Right forelimb (tissue), 1 donor: Measurements from ENCODE around the gene NOX4.
"Not testable (repeated sequence)": the region's sequence is repeated elsewhere in the genome, so short reads cannot be mapped to it uniquely, and the experiment has no call there.

Experiments used
- DNase-seq: peaks from one replicate; pipeline ENCODE4 v3.0.0-alpha.2; 2018

Gene NOX4

DNA sequence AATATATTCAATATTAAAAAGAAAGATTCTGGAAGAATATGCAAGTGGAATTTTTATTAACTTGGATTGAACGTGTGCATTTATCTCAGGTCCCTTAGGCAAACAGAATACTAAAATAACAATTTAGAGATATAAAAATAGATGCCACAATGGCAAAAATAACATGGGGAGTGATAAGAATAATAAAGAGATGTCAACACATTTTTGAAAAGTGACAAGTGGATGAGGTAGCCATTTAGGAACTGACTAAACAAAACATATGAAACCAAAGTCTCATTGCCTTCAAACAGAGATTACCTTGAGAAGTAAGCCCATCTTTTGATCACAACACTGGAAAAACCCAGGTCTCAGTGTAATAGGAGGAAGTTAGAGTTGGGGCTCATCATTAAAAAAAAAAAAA lies 112.2 kb downstream of the NOX4 start:
- not testable (repeated sequence) for DNase-seq

DNA sequence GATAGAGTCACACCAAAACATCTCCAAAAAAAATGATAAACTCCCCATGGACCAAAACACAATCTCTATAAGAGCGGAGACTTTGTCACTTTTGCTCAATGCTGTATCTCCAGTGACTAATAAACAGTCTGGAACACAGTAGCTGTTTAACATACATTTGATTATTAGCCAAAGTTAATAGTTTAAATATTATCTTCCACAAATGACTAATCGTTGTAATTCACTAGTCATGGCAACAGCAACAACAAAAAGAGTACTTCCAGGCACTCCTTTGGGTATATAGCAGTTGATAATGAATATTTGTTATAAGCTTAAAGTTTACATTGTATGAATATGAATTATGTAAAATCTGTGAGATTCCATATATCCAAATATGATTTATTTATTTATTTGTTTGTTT lies 121.8 kb downstream of the NOX4 start:
- not testable (repeated sequence) for DNase-seq

DNA sequence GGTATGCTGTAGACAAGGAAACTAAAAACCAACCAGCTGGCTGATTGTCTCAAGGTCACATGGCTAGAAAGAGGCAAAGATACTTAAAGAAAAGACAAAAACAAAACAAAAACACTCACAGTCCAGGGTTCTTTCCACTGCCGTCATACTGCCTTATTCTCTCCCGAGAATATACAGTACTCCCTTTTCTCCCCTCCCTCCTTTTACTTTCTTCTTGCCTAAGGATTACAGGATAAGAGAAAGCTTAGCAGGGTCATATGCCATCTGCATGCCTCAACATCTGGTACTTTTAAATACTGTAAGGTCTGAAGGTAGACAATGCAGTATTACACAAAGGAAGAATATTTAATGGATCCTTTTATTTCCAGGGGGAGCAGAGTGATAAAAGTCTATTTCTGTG lies 126.3 kb downstream of the NOX4 start:
- not testable (repeated sequence) for DNase-seq

DNA sequence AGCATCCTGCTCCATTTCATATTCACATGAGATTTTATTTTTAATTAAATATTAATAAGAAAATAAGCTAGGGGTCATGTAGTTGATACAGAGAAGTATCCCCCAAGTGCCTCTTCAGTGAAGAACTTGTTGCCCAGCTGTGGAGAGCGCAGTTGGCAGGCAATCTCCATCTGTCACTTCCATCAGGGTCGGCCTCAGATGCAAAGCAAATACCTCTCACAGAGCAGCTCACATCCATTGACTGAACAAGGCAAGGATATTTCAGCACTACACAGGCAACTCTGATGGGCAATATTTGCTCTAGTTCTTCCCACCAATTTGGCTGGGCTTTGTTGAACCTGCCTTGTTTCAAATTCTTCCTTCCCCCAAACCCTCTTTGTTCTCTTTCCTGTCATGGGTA lies 129.4 kb downstream of the NOX4 start:
- DNase-seq, result no peak

DNA sequence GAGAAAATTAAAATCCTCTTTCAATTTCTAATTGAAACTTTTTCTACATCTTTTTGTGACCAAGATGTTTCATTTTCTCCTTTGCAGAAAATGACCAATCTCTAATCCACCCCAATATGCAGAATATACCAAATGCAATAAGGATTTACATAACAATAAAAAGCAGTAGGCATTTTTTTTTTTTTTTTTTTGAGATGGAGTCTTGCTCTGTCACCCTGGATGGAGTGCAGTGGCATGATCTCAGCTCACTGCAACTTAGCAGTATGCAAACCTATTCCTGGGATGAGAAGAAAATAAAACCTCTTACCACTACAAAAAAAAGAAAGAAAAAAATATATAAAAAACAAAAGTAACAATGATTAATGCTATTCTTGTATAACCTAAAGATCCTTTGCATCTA lies 132.0 kb downstream of the NOX4 start:
- DNase-seq, result not testable (repeated sequence)

DNA sequence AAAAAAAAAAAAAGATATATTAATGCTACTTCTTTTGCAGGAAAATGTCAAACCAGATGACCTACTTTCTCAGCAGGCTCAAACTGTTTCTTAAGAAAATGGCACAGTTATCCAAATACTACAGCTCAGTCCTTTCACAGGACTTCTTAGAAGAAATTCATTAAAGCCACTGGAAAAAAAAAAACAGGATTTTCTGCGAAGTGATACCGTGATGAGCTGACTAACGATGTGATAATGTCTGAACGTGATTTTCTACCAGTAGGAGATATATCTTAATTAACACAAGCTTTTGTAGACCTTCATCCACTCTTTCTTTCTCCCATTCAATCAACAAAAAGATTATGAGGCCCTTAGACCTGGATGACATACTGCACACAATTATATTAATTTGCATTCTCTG lies 132.4 kb downstream of the NOX4 start:
- no peak for DNase-seq

DNA sequence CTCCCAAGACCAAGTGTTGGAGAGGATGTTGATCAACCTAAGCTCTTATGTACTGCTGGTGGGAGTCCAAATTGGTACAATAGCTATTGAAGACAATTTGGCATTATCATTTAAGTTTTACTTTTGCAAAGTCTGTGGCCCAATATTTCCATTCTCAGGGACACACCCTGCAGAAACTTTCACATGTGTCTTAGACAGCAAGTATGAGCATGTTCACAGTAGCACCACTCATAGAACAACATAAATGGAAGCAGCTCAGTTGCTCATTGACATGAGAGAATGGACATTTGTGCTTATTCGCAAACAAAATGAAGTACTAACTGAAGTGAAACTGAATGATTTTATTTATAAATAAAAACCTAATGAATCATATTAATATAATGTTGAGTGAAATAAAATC lies 135.5 kb downstream of the NOX4 start:
- DNase-seq, result no peak

DNA sequence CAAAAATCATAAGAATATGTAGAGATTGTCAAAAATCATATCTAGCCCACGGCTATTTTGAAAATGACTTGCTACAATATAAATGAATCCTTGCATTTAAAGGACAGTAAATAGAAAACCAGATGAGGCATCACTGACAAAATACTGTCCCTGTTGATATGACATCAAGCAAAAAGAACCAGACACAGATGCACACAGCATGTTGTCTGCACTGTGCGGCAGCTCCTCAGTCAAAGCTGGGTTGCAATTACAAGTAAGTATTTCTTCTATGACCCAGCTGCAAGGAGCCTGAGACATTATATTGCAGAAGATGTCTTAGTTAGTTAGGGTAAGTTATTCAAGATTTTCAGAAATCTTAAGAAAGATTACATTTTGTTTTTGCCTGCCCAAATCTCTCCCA lies 136.7 kb downstream of the NOX4 start:
- DNase-seq, result not testable (repeated sequence)

DNA sequence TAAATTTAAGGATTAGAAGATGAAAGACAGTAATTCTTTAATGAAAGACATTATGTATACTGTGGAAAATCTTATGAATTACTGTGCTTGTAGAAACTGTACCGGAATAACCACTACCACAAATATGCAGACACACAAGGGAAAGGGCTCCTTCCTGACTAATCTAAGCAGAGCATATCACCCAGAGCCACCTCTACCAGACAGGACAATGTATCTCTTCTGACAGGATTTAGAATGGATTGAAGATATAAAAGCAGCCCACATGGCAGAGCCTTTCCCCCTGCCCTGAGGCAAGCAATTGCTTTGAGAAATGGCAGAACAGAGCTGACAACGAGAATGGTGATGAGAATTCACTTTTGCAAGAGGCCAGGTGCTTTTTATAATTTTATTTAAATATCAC lies 144.1 kb downstream of the NOX4 start:
- DNase-seq, result no peak

DNA sequence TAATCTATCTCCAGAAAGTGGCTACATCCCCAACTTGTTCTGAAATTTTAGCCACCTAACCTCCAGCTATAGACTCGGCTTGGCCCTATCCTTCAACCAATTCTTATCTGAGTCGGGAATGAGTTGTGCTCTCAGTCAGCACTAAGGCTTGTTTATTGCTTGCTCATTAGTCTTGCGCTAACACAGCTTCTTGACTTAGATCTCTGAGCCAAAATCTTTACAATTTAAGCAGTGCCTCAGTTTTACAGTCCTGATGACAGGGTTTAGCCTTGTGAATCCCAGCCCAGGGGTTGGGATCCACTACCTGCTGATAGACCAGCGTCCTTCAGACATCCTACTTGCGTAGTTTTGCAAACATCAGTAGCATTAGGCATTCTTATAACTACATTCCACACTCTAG lies 144.6 kb downstream of the NOX4 start:
- no peak for DNase-seq

DNA sequence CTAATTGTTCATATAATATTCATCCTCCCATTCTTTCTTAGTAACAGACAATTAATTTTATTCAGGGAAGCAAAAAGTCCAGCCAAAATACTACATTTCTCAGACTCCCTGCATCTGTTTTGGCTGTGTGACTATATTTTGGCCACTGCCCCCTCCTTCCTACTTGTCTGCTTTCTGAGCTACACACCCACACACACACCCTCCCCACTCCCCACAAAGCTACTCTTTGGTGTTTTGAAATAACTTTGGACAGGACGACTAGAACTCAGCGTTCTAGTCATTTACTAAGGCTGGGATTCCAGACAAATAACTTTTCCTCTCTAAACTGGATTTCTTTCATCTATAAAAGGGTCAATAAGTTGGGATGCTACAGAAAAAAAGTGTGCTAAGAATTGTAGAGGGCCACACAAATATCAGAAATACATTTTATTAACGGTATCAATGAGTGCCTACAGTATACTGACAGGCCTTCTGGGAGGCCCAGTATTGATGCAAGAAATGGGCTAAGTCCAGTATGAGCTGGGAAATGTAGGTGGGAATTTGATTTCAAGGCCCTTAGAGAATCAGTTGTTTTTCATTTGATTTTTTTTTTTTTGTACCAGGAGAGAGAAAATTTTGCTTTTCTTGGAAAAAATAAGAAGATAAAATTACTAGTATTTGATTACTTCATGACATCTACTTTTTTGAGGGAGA lies 148.1 kb downstream of the NOX4 start:
- DNase-seq, result not testable (repeated sequence)

DNA sequence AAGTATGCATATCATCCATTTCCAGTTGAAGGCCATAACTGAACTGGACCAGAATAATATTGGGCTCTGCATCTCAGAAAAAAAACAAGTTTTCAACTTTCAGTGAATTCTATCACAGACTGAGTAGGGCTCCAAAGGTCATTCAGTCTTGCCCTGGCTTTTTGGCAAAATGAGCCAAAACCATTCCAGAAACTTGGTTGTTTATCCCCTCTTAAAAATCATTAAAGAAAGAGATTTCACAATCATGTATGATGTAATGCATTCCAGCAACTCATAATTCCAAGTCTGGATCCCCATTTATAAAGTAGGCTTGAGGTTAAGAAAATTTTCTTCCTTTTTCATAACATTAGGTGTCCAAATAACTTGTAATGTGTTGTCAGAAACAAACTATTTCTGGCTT lies 150.7 kb downstream of the NOX4 start:
- DNase-seq, result not testable (repeated sequence)

DNA sequence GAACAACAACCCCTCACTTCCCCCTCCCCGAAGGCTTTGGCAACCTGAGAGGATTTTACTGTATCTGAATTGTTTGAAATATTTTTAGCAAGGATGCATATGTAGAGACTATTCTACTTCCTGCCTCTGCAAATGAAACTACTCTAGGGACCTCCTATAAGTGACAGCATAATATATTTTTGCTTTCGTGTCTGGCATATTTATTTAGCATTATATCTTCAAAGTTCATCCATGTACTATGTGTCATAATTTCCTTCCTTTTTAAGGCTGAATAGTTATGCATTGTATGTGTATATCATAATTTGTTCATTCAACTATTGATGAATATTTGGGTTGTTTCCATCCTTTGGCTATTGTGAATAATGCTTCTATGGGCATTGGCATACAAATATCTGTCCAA lies 153.1 kb downstream of the NOX4 start:
- DNase-seq, result not testable (repeated sequence)

DNA sequence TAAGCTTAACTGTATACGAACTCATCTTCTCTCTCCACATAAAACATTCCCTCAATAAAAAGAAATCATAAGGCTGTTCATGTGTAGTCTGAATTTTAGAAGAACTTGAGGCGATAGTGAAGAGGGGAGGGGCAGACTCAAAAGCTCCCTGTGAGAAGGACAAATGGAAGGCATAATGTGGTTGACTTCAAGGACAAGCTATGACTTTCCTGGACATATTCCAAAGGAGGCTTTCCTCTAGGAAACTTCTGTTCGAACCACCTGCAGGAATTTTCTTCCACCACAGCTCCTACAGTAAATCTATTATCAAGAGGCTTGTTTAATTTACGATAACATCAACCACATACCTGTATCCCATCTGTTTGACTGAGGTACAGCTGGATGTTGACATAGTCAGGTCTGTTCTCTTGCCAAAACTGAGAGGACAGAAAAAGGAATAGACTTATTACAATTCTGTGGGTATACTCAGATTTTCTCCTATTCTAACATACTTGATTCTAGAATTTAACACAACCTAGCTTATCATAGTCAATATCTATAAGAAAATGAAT lies 154.0 kb downstream of the NOX4 start:
- DNase-seq, result not testable (repeated sequence)

DNA sequence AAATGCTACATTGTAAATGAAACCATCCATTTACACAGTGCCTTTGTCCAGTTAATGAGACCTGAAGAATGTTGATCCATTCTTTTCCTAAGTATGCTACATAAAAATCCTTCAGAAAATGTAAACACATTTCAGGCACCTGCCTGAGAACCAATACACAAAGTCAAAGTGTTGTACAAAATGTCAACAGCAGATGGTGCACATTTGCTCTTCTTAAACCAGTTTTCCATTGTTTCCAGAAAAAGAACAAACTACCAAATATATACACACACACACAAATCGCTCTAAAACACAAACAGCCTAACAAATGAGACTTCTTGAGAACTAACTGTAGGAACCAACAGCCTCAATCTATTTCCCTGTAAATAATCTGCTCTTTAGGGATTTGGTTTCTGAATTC lies 157.5 kb downstream of the NOX4 start:
- DNase-seq, result not testable (repeated sequence)

DNA sequence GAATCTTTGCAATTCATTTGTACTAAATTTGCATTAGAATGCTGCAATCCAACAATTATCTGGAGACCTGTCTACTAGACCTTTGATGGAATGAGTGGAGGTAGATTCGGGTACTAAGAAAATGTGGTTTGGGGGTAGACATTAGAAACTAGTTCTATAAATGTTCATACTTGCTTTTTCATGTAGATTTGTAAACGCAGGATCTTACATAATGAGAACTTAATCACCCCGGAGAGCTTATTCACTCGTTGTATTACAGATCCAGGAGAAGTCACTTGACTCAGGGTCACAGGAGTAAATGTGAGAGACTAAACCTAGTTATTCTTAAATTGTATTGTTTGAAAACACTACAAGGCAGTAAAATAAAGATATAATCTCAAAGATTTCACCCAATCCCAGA lies 159.2 kb downstream of the NOX4 start:
- DNase-seq, result not testable (repeated sequence)

DNA sequence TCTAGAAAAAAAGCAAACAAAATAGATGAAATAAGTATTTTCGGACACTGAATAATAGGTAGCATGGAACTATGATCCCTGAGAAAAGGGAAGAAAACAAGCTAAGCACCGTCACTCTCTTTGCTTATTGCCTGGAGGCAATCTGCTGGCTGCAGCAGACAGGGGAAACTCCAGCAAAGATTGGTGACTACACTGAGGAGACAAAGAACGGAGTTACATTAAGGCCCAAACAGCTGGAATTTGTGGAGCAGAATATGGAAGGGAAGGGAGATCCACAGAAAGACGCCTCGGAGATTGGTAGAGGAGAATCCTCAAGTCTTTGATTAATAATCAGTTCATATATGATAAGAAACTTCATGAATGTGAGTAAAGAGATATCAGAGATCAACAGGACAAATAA lies 163.3 kb downstream of the NOX4 start:
- DNase-seq, result no peak

DNA sequence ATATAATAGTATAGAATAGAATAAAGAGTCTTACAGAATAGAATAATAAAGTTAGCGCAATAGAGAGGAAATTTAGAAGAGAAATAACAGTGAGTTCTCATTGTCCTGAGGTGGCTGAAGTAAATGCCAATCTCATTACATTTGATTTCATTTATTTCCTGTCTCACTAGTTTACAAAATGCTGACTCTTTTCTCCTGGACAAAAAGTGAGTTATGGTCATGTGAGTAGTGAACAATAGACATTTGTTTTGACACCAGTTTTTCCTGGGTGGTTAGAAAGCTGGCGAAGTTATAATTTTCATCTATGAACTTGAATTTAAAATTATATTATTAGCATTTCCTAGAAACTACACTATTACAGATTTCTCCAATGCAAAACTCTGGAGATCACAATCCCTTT lies 169.8 kb downstream of the NOX4 start:
- no peak for DNase-seq

DNA sequence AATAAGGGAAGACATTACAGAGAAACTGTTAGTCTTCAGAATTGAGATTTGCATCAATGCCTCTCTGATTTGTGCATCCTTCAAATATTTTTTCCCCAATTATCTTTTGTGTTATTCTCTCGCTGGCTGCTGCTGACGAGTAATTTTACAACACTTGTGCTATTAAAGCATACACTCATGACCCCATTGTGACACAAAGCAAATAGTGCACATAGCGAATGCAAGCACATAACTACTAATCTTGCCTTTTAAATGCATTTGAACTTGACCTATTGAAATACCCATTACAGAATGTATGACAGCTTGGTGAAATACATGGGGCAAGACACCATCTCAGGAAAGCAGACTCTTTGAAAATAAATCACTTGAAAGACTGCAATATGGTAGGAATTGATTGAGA lies 180.6 kb downstream of the NOX4 start:
- not testable (repeated sequence) for DNase-seq

DNA sequence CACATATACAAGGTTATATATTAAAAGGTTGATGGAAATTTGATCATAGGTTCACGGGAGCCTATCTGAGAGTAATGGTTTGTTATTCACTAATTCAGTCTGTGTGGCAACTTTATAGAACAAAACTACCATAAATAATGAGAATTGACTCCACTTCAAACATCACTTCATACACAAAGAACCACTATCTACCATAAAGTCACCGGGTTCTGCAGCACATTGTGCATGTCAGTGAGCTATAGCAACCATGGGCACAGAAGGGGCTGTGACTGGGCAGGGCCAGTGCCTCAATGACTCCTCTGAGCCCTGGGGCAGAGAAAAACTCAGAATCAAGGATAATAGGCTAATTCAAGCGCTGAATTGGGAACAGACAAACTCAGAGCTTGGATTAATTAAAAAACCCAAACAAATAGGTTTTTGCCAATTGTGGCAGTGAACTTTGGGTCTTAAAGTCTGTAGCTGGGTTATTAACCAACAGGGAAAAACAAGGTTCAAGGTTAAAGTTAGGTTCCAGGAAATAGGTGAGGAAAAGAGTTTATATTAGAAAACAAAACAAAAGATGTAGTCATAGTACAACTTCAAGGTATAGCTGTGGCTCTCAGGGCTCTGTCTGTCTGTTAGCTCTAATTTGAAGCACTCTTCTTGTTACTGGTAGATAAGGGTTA lies 181.7 kb downstream of the NOX4 start:
- not testable (repeated sequence) for DNase-seq

DNA sequence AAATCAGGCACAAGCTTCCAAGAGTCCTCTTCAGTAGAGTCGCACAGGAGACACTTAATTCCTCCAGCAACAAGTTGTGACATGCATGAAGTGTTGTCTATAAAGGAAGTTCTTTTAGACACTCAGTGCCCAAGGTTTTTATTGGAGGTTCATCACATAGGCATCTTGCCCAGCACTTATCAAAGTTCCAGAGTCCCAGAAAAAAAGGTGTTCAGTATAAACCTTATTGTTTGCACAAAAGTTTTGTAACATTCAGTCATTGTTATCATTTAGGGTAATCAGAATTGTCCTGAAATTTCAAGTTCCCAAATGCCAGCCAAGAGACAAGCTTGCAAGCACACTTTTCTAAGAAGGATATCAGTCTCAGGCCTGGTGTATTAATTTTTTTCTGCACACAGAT lies 182.9 kb downstream of the NOX4 start:
- not testable (repeated sequence) for DNase-seq

DNA sequence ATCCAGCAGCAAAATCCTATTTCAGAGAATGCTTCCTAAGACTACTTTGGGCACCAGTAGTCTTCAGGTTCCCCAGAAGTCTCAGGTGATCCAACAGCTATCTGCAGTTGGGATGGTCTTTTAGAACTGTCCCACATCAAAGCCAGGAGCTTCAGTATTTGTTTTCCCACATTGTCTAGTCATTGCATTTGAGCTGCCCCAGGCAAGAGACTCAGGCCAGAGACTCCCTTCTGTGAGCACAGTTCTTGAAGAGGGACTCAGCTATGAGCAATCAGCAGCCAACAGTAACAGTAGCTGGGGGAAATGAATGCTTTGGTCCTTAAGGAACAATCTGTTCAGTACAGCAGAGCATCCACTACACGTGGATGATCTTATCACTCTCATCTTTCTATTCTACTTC lies 188.1 kb downstream of the NOX4 start:
- not testable (repeated sequence) for DNase-seq

DNA sequence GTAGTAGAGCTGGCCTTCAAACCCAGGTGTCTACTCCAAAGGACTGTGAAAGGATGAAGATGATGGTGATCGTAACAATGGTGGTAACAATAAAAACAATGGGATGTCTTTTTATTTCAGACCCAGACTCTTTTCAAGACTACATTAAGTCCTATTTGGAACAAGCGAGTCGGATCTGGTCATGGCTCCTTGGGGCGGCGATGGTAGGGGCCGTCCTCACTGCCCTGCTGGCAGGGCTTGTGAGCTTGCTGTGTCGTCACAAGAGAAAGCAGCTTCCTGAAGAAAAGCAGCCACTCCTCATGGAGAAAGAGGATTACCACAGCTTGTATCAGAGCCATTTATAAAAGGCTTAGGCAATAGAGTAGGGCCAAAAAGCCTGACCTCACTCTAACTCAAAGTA lies 196.2 kb downstream of the NOX4 start:
- DNase-seq, result not testable (repeated sequence)

DNA sequence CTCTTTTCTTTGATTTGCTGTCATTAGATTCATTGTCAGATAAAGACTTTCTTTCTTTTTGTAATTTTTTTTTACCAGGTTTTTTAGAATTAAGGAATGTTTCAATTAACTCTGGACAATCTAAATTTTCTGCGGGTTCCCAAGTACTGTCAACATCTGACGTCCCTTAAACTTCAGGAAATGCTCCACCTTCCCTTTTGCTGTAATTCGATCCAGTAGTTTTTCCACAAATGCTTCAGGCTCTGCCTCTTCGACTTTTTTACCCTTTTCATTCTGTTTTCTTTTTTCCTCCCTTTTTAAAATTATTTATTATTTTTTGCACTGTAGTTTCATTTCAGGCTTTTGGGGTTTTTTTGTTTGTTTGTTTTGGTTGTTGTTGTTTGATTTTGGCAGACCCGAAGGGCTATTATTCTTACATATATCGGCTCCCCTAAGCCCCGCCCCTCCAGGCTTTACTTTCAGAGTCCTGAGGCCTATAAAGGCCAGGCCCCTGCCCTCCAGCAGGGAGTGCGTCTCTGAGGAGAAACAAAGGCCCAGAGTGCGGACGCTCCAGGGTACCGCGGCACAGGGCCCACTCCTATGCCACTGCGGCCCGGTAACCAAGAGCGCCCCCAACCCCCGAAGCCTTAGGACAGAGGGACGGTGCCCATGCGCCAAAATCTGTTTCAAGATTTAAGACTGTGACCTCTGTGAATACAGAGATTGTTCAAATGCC lies 197.1 kb downstream of the NOX4 start:
- peak; percentile 54 for DNase-seq
